HG03558 (cell line): ENCODE data around the gene BCAR1.
"Not testable (repeated sequence)": the region's sequence is repeated elsewhere in the genome, so short reads cannot be mapped to it uniquely, and the experiment has no call there.

Experiments used
- ATAC-seq: cut with Tn5 transposase; IDR thresholded peaks from one replicate; pipeline ENCODE4 v1.9.1; 2021; ENCODE audit warnings: moderate number of reproducible peaks; ENCODE audit not compliant: unreplicated experiment; ENCODE audit errors: extremely low read depth

Gene BCAR1

GRCh38 chr16:75243667-75244224 lies 7.7 kb downstream of the BCAR1 start:
- ATAC-seq: no peak

- ATAC-seq: not testable (repeated sequence)
These were observed 8.9 kb downstream of the BCAR1 start for GRCh38 chr16:75242436-75243078.

GRCh38 chr16:75241955-75242354 lies 9.5 kb downstream of the BCAR1 start:
- ATAC-seq: no peak

GRCh38 chr16:75241412-75241811 lies 10.0 kb downstream of the BCAR1 start:
- no peak for ATAC-seq

- ATAC-seq: not testable (repeated sequence)
These were observed 10.8 kb downstream of the BCAR1 start for GRCh38 chr16:75240633-75241032.

GRCh38 chr16:75239542-75240122 lies 11.8 kb downstream of the BCAR1 start:
- ATAC-seq: no peak

- ATAC-seq: no peak
These were observed 12.4 kb downstream of the BCAR1 start for GRCh38 chr16:75238853-75239541.

GRCh38 chr16:75238132-75238852 lies 13.1 kb downstream of the BCAR1 start:
- no peak for ATAC-seq

- no peak for ATAC-seq
These were observed 13.9 kb downstream of the BCAR1 start for GRCh38 chr16:75237398-75238131.

GRCh38 chr16:75236736-75237397 lies 14.6 kb downstream of the BCAR1 start:
- no peak for ATAC-seq

GRCh38 chr16:75236232-75236631 lies 15.2 kb downstream of the BCAR1 start:
- ATAC-seq: no peak

GRCh38 chr16:75235721-75236193 lies 15.7 kb downstream of the BCAR1 start:
- no peak for ATAC-seq

- no peak for ATAC-seq
These were observed 16.3 kb downstream of the BCAR1 start for GRCh38 chr16:75234856-75235696.

GRCh38 chr16:75233611-75233938 lies 17.8 kb downstream of the BCAR1 start:
- ATAC-seq: no peak

GRCh38 chr16:75231570-75231969 lies 19.9 kb downstream of the BCAR1 start:
- ATAC-seq: no peak

- no peak for ATAC-seq
These were observed 20.8 kb downstream of the BCAR1 start for GRCh38 chr16:75230471-75231110.

- ATAC-seq: no peak
These were observed 22.0 kb downstream of the BCAR1 start for GRCh38 chr16:75229172-75230031.
